K562 (cell line): ENCODE results near the gene TMEM214. TPM values are rescaled to one million over a fixed set of nuclear protein-coding genes. Genes with fewer than 3 reads are reported as not detected.
A peak's percentile ranks its signal among the peaks of the same experiment; 100 is the strongest.

ENCODE experiments used
- CBFA2T2 ChIP-seq: fragments of 450-650 bp; conservative IDR thresholded peaks from 2 replicates; pipeline ENCODE4 v1.6.1; 2017; ENCODE audit warnings: mild to moderate bottlenecking
- CC2D1A ChIP-seq: fragments of 450-650 bp; IDR thresholded peaks from 2 replicates; pipeline ENCODE4 v1.6.1; 2017; ENCODE audit warnings: mild to moderate bottlenecking
- KLF13 ChIP-seq: fragments of 450-650 bp; IDR thresholded peaks from 2 replicates; pipeline ENCODE4 v1.6.1; 2016; ENCODE audit warnings: missing genetic modification characterization, low read depth, mild to moderate bottlenecking, missing compliant biosample characterization, moderate library complexity, borderline replicate concordance
- MEF2D ChIP-seq: conservative IDR thresholded peaks from 2 replicates; pipeline ENCODE4 v1.6.1; 2016; ENCODE audit warnings: low read depth, missing genetic modification characterization, missing compliant biosample characterization
- MXI1 ChIP-seq: IDR thresholded peaks from 2 replicates; pipeline ENCODE4 v1.6.1; 2011; ENCODE audit warnings: low read depth, mild to moderate bottlenecking, improper control_type of control experiment, low read length
- YY1 ChIP-seq, 3 experiments: IDR thresholded peaks; 2 replicates each; pipeline ENCODE4 v1.6.1; 2011; ENCODE audit warnings: low read length in 2 of 3, mild to moderate bottlenecking in 2 of 3, moderate library complexity in 2 of 3, borderline replicate concordance in 1 of 3, control low read depth in 1 of 3, low read depth in 1 of 3; ENCODE audit not compliant: insufficient read depth in 3 of 3, insufficient replicate concordance in 2 of 3, control insufficient read depth in 1 of 3, insufficient read length in 1 of 3; ENCODE audit errors: extremely low read depth in 1 of 3
- ZBTB8A ChIP-seq: fragments of 450-650 bp; IDR thresholded peaks from 2 replicates; pipeline ENCODE4 v1.6.1; 2018; ENCODE audit warnings: mild to moderate bottlenecking, moderate library complexity; ENCODE audit not compliant: partially characterized antibody
- ZFPM2 ChIP-seq: fragments of 250-450 bp; sonication (Bioruptor Pico); IDR thresholded peaks from 2 replicates; pipeline ENCODE4 v1.5.1; 2022; ENCODE audit warnings: mild to moderate bottlenecking
- ZNF143 ChIP-seq: sonication (generic); formaldehyde crosslinking; IDR thresholded peaks from 2 replicates; pipeline ENCODE4 v1.9.0; 2022; ENCODE audit warnings: mild to moderate bottlenecking, missing genetic modification reagents
- ZNF445 ChIP-seq: fragments of 250-450 bp; sonication (Bioruptor Pico); IDR thresholded peaks from 2 replicates; pipeline ENCODE4 v1.4.0; 2020; ENCODE audit warnings: low read depth, mild to moderate bottlenecking, moderate library complexity
- ZNF668 ChIP-seq: fragments of 250-450 bp; sonication (Bioruptor Pico); IDR thresholded peaks from 2 replicates; pipeline ENCODE4 v1.8.0; 2022; ENCODE audit warnings: mild to moderate bottlenecking, inconsistent platforms
- polyA plus RNA-seq, 8 experiments: library from polyadenylated mRNA; depleted of rRNA in 4 of 8; stranded (reverse) in 5 of 8; unstranded in 3 of 8; fragments of >200 nt; fragmentation: Nextera tagmentation in 2 of 8; fragmentation: Illumina TruSeq in 1 of 8; extraction: Ambion mirVana in 2 of 8; extraction: Trizol in 1 of 8; gene quantifications; 2 replicates each; pipeline versions ENCODE4 v1.2.1 to v1.2.3, GENCODE V29; 2011 to 2014; ENCODE audit warnings: inconsistent platforms in 1 of 8, missing spikeins in 1 of 8
- total RNA-seq, 7 experiments: library from RNA; depleted of rRNA in 6 of 7; stranded (reverse); fragments of >200 nt in 6 of 7; fragmentation: Illumina TruSeq in 2 of 7; extraction: Trizol in 2 of 7; gene quantifications; 2 replicates each; pipeline versions ENCODE4 v1.2.1 to v1.2.3, GENCODE V29; 2011 to 2021; ENCODE audit warnings: low replicate concordance in 1 of 7
- TF ChIP-seq, protein P1 (sequence below): fragments of 450-650 bp; formaldehyde crosslinking; conservative IDR thresholded peaks from 2 replicates; pipeline ENCODE4 v1.4.0; 2022; ENCODE audit warnings: mild to moderate bottlenecking, missing genetic modification characterization
- TF ChIP-seq, protein P2 (sequence below): fragments of 250-450 bp; sonication (Bioruptor Pico); IDR thresholded peaks from 2 replicates; pipeline ENCODE4 v1.5.0; 2021
- TF ChIP-seq, protein P3 (sequence below): fragments of 450-650 bp; IDR thresholded peaks from 2 replicates; pipeline ENCODE4 v1.6.1; 2016; ENCODE audit warnings: antibody characterized with exemption
- TF ChIP-seq, protein P4 (sequence below), 3 experiments: fragments of 200-800 bp in 1 of 3; fragments of 250-450 bp in 1 of 3; fragments of 450-650 bp in 1 of 3; sonication (Bioruptor Pico) in 1 of 3; sonication (Bioruptor generic) in 1 of 3; formaldehyde crosslinking in 1 of 3; IDR thresholded peaks; 2 replicates each; pipeline versions ENCODE4 v1.6.1 to v1.8.0; 2016 to 2022; ENCODE audit warnings: mild to moderate bottlenecking in 2 of 3, missing genetic modification characterization in 2 of 3, missing compliant biosample characterization in 1 of 3, moderate library complexity in 1 of 3
- TF ChIP-seq, protein P5 (sequence below): sonication (generic); formaldehyde crosslinking; IDR thresholded peaks from 2 replicates; pipeline ENCODE4 v1.8.0; 2023; ENCODE audit warnings: mild to moderate bottlenecking, missing genetic modification reagents

TMEM214 gene
- total and polyA plus RNA-seq, 9 of the 15 experiments (the other 6 are each of a cell fraction or from before 2014, with no cell fraction given), result 11.4 to 81.4 (median 44.1) TPM

DNA sequence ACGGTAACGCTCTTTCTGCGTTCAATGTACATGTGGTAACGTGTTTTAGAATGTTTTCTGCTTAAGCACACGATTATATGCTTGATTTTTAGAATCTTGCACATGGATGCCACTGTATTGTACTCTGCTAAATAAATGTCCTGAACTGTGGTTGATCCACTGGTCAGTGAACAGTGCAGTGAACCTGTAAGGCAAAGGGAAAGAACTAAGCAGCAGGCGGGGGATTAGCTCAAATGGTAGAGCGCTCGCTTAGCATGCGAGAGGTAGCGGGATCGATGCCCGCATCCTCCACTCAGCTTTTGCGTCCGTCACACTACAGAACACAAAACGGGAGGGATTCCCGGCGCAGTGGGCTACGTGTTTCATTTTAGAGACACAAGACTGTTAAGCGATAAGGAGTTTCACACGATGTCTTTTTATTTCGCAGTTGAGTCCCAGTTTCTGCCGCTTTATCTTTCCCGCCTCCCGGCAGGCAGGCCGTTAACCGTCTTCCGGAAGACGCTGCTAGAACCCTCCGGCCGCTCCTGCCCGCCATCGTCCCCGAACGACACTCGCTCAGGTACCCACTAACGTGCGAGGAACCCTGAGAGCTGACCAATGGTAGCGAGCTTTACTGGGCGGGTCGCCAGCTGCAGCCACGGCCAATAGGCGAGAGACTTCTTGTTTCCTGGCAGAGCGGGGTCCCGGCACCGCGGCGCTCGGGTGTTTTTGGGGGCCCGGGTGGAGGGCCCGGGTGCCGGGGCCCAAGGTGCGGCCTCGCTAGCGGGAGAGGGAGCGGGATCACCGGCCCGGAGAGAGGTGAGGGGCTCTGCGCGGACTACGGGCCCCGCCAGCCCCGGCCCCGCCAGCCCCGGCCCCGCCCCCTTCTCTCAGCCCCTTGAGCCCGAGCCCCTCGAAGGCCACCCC lies 18.5 kb downstream of the TMEM214 start, which contains the start of gene AGBL5 (continued):
- no peak for TF ChIP-seq ZNF143 (CRISPR knock-in tag)
- no peak for TF ChIP-seq MXI1
- TF ChIP-seq, protein P1, sequence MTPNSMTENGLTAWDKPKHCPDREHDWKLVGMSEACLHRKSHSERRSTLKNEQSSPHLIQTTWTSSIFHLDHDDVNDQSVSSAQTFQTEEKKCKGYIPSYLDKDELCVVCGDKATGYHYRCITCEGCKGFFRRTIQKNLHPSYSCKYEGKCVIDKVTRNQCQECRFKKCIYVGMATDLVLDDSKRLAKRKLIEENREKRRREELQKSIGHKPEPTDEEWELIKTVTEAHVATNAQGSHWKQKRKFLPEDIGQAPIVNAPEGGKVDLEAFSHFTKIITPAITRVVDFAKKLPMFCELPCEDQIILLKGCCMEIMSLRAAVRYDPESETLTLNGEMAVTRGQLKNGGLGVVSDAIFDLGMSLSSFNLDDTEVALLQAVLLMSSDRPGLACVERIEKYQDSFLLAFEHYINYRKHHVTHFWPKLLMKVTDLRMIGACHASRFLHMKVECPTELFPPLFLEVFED (CRISPR knock-in tag), result no peak; the same call in 1 of the 2 replicates
- no peak for TF ChIP-seq CBFA2T2
- peak; percentile 54 to 81 (median 75) for TF ChIP-seq YY1 (IDR thresholded peaks at IDR 0.05; ENCODE audit: borderline replicate concordance in 1 of 3, control insufficient read depth in 1 of 3, extremely low read depth in 1 of 3, insufficient read depth in 3 of 3, insufficient read length in 1 of 3, insufficient replicate concordance in 2 of 3, low read depth in 1 of 3, low read length in 2 of 3)
- TF ChIP-seq, protein P2, sequence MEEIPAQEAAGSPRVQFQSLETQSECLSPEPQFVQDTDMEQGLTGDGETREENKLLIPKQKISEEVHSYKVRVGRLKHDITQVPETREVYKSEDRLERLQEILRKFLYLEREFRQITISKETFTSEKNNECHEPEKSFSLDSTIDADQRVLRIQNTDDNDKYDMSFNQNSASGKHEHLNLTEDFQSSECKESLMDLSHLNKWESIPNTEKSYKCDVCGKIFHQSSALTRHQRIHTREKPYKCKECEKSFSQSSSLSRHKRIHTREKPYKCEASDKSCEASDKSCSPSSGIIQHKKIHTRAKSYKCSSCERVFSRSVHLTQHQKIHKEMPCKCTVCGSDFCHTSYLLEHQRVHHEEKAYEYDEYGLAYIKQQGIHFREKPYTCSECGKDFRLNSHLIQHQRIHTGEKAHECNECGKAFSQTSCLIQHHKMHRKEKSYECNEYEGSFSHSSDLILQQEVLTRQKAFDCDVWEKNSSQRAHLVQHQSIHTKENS (CRISPR knock-in tag), result peak; percentile 82; the same call in 1 of the 2 replicates
- no peak; the same call in 1 of the 2 replicates for TF ChIP-seq ZFPM2 (CRISPR knock-in tag)
- TF ChIP-seq, protein P3, sequence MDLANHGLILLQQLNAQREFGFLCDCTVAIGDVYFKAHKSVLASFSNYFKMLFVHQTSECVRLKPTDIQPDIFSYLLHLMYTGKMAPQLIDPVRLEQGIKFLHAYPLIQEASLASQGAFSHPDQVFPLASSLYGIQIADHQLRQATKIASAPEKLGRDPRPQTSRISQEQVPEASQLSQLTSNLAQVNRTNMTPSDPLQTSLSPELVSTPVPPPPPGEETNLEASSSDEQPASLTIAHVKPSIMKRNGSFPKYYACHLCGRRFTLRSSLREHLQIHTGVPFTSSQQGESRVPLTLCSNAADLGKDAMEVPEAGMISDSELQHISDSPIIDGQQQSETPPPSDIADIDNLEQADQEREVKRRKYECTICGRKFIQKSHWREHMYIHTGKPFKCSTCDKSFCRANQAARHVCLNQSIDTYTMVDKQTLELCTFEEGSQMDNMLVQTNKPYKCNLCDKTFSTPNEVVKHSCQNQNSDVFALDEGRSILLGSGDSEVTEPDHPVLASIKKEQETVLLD, result peak; percentile 65
- TF ChIP-seq ZNF445 (CRISPR knock-in tag), result no peak
- TF ChIP-seq ZNF668, result no peak
- TF ChIP-seq CC2D1A, result 0 out of 2 replicates have a peak, but pooled peaks have one; percentile 37
- peak; percentile 73 for TF ChIP-seq MEF2D
- TF ChIP-seq, protein P4, sequence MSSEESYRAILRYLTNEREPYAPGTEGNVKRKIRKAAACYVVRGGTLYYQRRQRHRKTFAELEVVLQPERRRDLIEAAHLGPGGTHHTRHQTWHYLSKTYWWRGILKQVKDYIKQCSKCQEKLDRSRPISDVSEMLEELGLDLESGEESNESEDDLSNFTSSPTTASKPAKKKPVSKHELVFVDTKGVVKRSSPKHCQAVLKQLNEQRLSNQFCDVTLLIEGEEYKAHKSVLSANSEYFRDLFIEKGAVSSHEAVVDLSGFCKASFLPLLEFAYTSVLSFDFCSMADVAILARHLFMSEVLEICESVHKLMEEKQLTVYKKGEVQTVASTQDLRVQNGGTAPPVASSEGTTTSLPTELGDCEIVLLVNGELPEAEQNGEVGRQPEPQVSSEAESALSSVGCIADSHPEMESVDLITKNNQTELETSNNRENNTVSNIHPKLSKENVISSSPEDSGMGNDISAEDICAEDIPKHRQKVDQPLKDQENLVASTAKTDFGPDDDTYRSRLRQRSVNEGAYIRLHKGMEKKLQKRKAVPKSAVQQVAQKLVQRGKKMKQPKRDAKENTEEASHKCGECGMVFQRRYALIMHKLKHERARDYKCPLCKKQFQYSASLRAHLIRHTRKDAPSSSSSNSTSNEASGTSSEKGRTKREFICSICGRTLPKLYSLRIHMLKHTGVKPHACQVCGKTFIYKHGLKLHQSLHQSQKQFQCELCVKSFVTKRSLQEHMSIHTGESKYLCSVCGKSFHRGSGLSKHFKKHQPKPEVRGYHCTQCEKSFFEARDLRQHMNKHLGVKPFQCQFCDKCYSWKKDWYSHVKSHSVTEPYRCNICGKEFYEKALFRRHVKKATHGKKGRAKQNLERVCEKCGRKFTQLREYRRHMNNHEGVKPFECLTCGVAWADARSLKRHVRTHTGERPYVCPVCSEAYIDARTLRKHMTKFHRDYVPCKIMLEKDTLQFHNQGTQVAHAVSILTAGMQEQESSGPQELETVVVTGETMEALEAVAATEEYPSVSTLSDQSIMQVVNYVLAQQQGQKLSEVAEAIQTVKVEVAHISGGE (CRISPR knock-in tag; IDR thresholded peaks at IDR 0.05), result peak in 2 of 3 experiments; percentile 25 to 86; a peak in 3 of 6 replicates
- peak; percentile 42 for TF ChIP-seq KLF13 (tag)
- TF ChIP-seq, protein P5, sequence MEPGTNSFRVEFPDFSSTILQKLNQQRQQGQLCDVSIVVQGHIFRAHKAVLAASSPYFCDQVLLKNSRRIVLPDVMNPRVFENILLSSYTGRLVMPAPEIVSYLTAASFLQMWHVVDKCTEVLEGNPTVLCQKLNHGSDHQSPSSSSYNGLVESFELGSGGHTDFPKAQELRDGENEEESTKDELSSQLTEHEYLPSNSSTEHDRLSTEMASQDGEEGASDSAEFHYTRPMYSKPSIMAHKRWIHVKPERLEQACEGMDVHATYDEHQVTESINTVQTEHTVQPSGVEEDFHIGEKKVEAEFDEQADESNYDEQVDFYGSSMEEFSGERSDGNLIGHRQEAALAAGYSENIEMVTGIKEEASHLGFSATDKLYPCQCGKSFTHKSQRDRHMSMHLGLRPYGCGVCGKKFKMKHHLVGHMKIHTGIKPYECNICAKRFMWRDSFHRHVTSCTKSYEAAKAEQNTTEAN (CRISPR knock-in tag), result peak; percentile 84; the same call in 1 of the 2 replicates
- TF ChIP-seq ZBTB8A, result peak; percentile 82
